H1 (cell line): ENCODE data around the gene BNC2. TPM values are rescaled to one million over a fixed set of nuclear protein-coding genes. Genes with fewer than 3 reads are reported as not detected.

Experiments used
- HDAC2 ChIP-seq, 2 experiments: fragments of 300-600 bp in 1 of 2; sonication (generic) in 1 of 2; IDR thresholded peaks; 2 replicates each; pipeline ENCODE4 v1.6.1; 2011 to 2012; ENCODE audit warnings: low read depth in 2 of 2, low read length in 2 of 2, mild to moderate bottlenecking in 2 of 2, moderate library complexity in 2 of 2, borderline replicate concordance in 1 of 2, inconsistent platforms in 1 of 2
- polyA plus RNA-seq, 7 experiments: library from polyadenylated mRNA; depleted of rRNA in 3 of 7; stranded (reverse) in 5 of 7; unstranded in 2 of 7; fragments of >200 nt in 5 of 7; fragments of 200-250 nt in 2 of 7; gene quantifications; 1 replicate in 5 of 7; 2 replicates in 1 of 7; 4 replicates in 1 of 7; pipeline versions ENCODE4 v1.2.1 to v1.2.3, GENCODE V29; 2011 to 2013; ENCODE audit warnings: missing spikeins in 2 of 7, mixed read lengths in 2 of 7
- total RNA-seq: library from RNA; stranded (reverse); fragmentation: NEBNext Ultra II Directional; extraction: Animal tissue kit (Norgen Biotek cat#: 25700); gene quantifications from 2 replicates; pipeline ENCODE4 v1.2.1, GENCODE V29; 2021

BNC2 gene
- total and polyA plus RNA-seq, 2 of the 8 experiments (the other 6 are each of a cell fraction or from before 2014, with no cell fraction given): 16.0 to 26.8 TPM

GRCh38 chr9:16370647-16371046, 499.8 kb downstream of the BNC2 start (continued):
- TF ChIP-seq HDAC2 (IDR thresholded peaks at IDR 0.05; ENCODE audit: borderline replicate concordance in 1 of 2, low read depth in 2 of 2, low read length in 2 of 2): no peak
- TF ChIP-seq, all 59 proteins: peak for 0
